ENCODE data around the gene TMEM183A.

DNA sequence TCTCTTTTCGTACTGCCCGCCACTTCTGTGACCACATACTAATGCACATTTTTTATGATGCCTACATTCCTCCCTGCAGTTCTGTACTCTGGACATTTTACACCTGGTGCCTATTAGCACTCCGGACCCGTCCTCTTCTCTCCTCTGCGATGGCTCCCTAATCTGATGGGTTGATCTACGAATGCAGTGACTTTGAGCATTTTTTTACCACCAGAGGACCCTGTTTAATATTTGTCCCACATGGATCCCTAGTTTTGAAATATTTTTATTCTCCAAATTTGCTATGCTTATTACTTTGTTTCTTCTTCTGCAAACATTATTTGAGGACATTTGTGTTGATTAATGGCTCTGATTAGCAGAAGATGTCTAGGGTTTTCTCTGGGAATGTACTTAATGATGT lies 24.3 kb downstream of the TMEM183A start:
- TF ChIP-seq TAF1 (IDR thresholded peaks at IDR 0.05; ENCODE audit: borderline replicate concordance, low read depth, low read length) (no peak), POLR2AphosphoS5 (IDR thresholded peaks at IDR 0.05; ENCODE audit: low read depth, low read length) (no peak)
